ENCODE results near the gene DIP2C.

The DIP2C gene

GRCh38 chr10:677750-678661 is 11.5 kb downstream of the DIP2C start:
- H3K4me3 ChIP-seq (ENCODE audit: low read depth in 1 of 2, low read length in 2 of 2), result no peak overlapping the region
- H3K9ac ChIP-seq (ENCODE audit: low read depth, low read length), result no peak overlapping the region
- no peaks in the 10 kb centered on the region for H4K20me1 ChIP-seq (ENCODE audit: insufficient read depth, low read length)
- no peaks in the 10 kb centered on the region for H3K79me2 ChIP-seq (ENCODE audit: insufficient read depth, low read length)
- H3K36me3 ChIP-seq (ENCODE audit: insufficient read depth, low read length), result no peaks in the 10 kb centered on the region
- H3K4me2 ChIP-seq (ENCODE audit: insufficient read depth, low read length), result no peak overlapping the region
- DNase-seq (no peak), ATAC-seq (ENCODE audit: insufficient read depth, low read depth) (no peak)
- peaks cover 7% of the 10 kb centered on the region for H3K27me3 ChIP-seq (ENCODE audit: insufficient read depth, low read length, poor library complexity)
- H2AFZ ChIP-seq (ENCODE audit: low read depth, low read length), result no peak overlapping the region
- H3K27ac ChIP-seq (ENCODE audit: low read length), result no peak overlapping the region
- H3K9me3 ChIP-seq (ENCODE audit: insufficient read depth, low read length, severe bottlenecking), result no peaks in the 10 kb centered on the region
- TF ChIP-seq EZH2 (IDR thresholded peaks at IDR 0.05; ENCODE audit: borderline replicate concordance, low read depth, low read length, severe bottlenecking), result no peak
- no peak for TF ChIP-seq CTCF (IDR thresholded peaks at IDR 0.05; ENCODE audit: borderline replicate concordance, extremely low read depth, low read length, poor library complexity, severe bottlenecking)
- no peaks in the 10 kb centered on the region for H3K4me1 ChIP-seq (ENCODE audit: insufficient read depth, low read length)

GRCh38 chr10:677038-677437 is 12.4 kb downstream of the DIP2C start:
- ATAC-seq (ENCODE audit: insufficient read depth, low read depth) (no peak), DNase-seq (no peak)
- H3K36me3 ChIP-seq (ENCODE audit: insufficient read depth, low read length), result no peaks in the 10 kb centered on the region
- H3K9ac ChIP-seq (ENCODE audit: low read depth, low read length), result no peak overlapping the region
- peaks cover 9% of the 10 kb centered on the region for H3K27me3 ChIP-seq (ENCODE audit: insufficient read depth, low read length, poor library complexity)
- TF ChIP-seq CTCF (IDR thresholded peaks at IDR 0.05; ENCODE audit: borderline replicate concordance, extremely low read depth, low read length, poor library complexity, severe bottlenecking), result no peak
- TF ChIP-seq EZH2 (IDR thresholded peaks at IDR 0.05; ENCODE audit: borderline replicate concordance, low read depth, low read length, severe bottlenecking), result no peak
- no peak overlapping the region for H2AFZ ChIP-seq (ENCODE audit: low read depth, low read length)
- H3K4me1 ChIP-seq (ENCODE audit: insufficient read depth, low read length), result no peaks in the 10 kb centered on the region
- no peaks in the 10 kb centered on the region for H4K20me1 ChIP-seq (ENCODE audit: insufficient read depth, low read length)
- H3K4me3 ChIP-seq (ENCODE audit: low read depth in 1 of 2, low read length in 2 of 2), result no peak overlapping the region
- H3K9me3 ChIP-seq (ENCODE audit: insufficient read depth, low read length, severe bottlenecking), result no peaks in the 10 kb centered on the region
- H3K27ac ChIP-seq (ENCODE audit: low read length), result no peak overlapping the region
- H3K79me2 ChIP-seq (ENCODE audit: insufficient read depth, low read length), result no peaks in the 10 kb centered on the region
- no peak overlapping the region for H3K4me2 ChIP-seq (ENCODE audit: insufficient read depth, low read length)

GRCh38 chr10:676178-676577 is 13.3 kb downstream of the DIP2C start:
- no peaks in the 10 kb centered on the region for H4K20me1 ChIP-seq (ENCODE audit: insufficient read depth, low read length)
- no peak overlapping the region for H3K4me2 ChIP-seq (ENCODE audit: insufficient read depth, low read length)

More at GRCh38 chr10:676178-676577, 13.3 kb downstream of the DIP2C start:
- no peak overlapping the region for H3K4me3 ChIP-seq (ENCODE audit: low read depth in 1 of 2, low read length in 2 of 2)
- ATAC-seq (ENCODE audit: insufficient read depth, low read depth), result no peak
- no peaks in the 10 kb centered on the region for H3K36me3 ChIP-seq (ENCODE audit: insufficient read depth, low read length)
- no peak for TF ChIP-seq EZH2 (IDR thresholded peaks at IDR 0.05; ENCODE audit: borderline replicate concordance, low read depth, low read length, severe bottlenecking)
- TF ChIP-seq CTCF (IDR thresholded peaks at IDR 0.05; ENCODE audit: borderline replicate concordance, extremely low read depth, low read length, poor library complexity, severe bottlenecking), result no peak
- H3K27me3 ChIP-seq (ENCODE audit: insufficient read depth, low read length, poor library complexity), result peaks cover 9% of the 10 kb centered on the region
- no peak overlapping the region for H3K9ac ChIP-seq (ENCODE audit: low read depth, low read length)
- H2AFZ ChIP-seq (ENCODE audit: low read depth, low read length), result no peak overlapping the region
- no peak for DNase-seq
- no peaks in the 10 kb centered on the region for H3K79me2 ChIP-seq (ENCODE audit: insufficient read depth, low read length)
- no peaks in the 10 kb centered on the region for H3K4me1 ChIP-seq (ENCODE audit: insufficient read depth, low read length)
- H3K9me3 ChIP-seq (ENCODE audit: insufficient read depth, low read length, severe bottlenecking), result no peaks in the 10 kb centered on the region
- H3K27ac ChIP-seq (ENCODE audit: low read length), result no peak overlapping the region

Data from DND-41 (cell line).